HG03354 (cell line): Measurements from ENCODE around the gene TROAP.
"Not testable (repeated sequence)": the region's sequence is repeated elsewhere in the genome, so short reads cannot be mapped to it uniquely, and the experiment has no call there.

Experiments
- ATAC-seq: cut with Tn5 transposase; IDR thresholded peaks from one replicate; pipeline ENCODE4 v1.9.1; 2021; ENCODE audit warnings: mild to moderate bottlenecking; ENCODE audit not compliant: unreplicated experiment, poor library complexity, severe bottlenecking

The TROAP gene

GRCh38 chr12:49322708-49323523 is at the start of gene TROAP:
Gene TROAP, plus strand, starts transcription at chr12:49323255. Its CDS starts 354 bp downstream, at chr12:49323609.
- ATAC-seq, result peak; percentile 99

DNA sequence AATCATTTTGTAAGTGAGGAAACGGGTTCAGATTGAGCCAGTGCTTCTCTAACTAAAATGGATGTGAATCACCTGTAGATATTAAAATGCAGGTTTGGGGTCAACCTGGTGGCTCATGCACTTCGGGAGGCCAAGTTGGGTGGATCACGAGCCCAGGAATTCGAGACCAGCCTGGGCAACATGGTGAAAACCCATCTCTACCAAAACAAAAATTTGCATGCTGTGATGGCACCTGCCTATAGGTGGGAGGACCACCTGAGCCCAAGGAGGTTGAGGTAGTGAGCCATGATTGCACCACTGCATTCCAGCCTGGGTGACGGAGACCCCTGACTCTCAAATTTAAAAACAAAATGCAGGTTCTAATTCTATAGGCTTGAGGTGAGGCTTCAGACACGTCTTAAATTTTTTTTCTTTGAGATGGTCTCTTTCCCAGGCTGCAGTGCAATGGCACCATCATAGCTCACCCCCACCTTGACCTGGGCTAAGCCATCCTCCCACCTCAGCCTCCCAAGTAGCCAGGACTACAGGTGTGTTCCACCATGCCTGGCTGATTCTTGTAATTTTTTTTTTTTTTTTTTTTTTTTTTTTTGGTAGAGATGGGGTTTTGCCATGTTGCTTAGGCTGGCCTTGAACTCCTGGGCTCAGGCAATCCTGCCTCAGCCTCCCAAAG is 49.2 kb upstream of the TROAP start:
- ATAC-seq, result no peak

DNA sequence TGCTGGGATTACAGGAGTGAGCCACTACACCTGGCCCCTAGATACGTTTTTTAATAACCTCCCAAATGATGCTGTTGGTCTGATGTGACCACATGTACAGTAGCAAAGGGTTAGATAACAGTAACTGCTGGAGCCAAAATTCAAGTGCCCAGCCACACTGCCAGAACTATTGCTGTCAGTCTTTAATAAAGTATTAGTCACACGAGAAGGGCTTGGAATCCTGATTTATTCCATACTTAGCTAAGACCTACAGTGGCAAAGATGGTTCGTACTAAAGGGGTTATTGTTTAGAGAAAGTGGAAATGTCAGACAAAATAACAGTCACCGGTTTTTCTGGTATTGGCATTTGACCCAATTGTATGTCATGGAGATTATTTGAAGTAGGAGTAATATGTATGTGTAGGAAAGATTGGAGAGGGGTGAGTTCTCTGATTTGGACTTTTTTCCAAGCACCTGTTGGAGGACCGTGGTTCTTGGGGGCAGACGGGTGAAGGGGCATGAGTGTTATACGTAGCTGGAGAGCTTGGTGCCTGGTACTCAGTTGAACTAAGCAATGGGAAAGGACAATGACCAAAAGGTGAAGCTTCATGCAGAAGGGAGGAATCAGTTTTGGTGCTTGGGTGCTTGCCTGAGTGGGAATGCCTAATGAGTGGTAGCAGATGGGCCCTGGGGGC is 48.5 kb upstream of the TROAP start:
- no peak for ATAC-seq

DNA sequence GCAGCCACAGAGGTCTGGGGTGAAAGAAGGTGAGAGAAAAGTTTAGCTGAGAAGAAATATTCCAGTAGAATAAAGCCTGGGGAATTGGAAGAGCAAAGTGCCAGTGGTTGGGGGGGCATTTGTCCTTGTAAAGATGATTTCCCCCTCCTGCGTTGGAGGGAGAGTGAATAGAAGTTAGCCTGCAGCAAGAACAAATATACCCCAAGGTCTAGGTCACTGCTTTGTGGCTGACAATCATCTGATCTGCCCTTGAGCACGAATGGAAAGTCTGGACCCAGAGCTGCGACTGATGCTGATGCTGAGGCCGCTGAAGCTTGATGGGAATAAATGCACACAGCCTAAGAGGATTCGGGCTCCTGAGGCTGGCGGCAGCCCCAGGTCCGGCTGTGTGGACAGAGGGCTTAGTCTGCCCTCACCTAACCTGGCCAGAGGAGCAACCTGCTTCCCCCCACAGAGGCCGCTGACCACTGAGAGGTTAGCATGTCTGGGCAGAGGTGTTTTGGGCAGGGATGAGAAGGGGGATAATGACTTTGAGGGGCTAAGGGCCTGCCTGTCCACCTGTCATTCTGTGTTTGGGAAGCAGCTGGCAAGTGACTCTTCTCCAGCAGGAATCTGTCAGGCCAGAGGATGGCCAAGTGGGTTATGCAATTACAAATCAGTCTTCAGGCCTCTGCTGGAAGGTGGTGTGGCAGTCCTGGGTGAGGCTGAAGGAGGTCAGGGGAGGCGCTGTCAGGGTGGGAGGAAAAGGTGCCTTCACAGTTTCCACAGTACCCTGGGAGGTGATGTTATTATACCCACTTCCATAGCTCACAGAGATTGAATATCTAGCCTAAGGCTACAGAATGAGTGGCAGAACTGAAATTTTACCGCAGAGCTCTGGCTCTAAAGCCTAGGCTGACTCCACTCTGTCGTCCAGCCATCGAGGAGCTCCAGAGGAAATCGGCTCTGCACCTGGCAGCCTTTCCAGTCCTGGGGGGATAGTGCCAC is 46.5 kb upstream of the TROAP start:
- no peak for ATAC-seq

GRCh38 chr12:49277466-49277865 is 45.6 kb upstream of the TROAP start:
- no peak for ATAC-seq

- ATAC-seq, result no peak
Measured at GRCh38 chr12:49279706-49280159, 43.3 kb upstream of the TROAP start.

DNA sequence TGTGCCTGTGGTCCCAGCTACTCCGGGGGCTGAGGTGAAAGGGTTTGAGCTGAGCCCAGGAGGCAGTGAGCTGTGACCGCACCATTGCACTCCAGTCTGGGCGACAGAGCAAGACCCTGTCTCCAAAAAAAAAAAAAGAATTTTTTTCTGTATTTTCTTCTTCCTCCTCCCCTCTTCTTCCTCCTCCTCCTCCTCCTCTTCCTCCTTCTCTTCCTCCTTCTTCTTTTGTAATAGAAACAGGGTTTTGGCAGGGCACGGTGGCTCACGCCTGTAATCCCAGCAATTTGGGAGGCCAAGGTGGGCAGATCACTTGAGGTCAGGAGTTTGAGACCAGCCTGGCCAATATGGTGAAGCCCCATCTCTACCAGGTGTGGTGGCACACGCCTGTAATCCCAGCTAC is 42.5 kb upstream of the TROAP start:
- ATAC-seq, result not testable (repeated sequence)

DNA sequence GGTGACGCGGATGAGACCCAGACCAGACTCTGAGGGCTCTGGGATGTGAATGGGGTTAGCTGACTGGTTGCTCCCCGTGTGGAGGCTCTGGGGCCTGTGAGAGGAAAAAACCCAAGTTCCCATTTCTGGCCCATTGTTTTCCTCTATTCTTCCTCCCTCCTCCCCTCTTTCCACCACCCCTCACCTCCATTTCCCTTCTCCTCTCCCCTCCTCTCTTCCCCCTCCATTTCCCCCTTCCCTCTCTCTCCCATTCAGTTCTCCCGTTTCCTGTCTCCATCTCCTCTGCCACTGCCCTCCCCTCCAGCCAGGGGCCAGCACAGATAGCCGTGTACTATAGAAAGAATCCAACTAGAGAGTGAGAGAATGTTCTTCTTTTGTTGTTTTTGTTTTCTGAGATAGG is 40.8 kb upstream of the TROAP start:
- no peak for ATAC-seq

DNA sequence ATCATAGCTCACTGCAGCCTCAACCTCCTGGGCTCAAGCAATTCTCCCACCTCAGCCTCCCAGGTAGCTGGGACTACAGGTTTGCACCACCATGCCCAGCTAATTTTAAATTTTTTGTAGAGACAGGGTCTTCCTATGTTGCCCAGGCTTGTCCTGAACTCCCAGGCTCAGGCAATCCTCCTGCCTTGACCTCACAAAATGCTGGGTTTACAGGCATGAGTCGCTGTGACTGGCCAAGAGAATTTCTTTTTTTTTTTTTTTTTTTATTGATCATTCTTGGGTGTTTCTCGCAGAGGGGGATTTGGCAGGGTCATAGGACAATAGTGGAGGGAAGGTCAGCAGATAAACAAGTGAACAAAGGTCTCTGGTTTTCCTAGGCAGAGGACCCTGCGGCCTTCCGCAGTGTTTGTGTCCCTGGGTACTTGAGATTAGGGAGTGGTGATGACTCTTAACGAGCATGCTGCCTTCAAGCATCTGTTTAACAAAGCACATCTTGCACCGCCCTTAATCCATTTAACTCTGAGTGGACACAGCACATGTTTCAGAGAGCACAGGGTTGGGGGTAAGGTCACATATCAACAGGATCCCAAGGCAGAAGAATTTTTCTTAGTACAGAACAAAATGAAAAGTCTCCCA is 40.2 kb upstream of the TROAP start:
- not testable (repeated sequence) for ATAC-seq

- no peak for ATAC-seq
Measured at GRCh38 chr12:49283541-49284429, 39.3 kb upstream of the TROAP start.

DNA sequence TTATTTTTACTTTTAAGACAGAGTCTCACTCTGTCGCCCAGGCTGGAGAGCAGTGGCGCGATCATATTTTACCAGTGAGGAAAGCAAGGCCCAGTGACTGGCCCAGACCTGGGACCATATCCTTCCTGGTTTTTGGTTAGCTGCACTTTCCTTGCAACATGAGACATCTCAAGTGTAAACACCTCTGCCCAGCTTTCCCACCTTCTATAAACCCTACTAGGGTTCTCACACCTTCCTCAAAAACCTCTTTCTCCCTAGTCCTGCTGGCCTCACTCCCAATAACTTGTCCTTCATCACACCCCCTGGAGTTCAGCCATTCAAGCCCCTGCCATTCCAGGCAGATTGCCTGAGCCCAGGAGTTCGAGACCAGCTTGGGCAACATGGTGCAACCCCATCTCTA is 38.4 kb upstream of the TROAP start:
- no peak for ATAC-seq

DNA sequence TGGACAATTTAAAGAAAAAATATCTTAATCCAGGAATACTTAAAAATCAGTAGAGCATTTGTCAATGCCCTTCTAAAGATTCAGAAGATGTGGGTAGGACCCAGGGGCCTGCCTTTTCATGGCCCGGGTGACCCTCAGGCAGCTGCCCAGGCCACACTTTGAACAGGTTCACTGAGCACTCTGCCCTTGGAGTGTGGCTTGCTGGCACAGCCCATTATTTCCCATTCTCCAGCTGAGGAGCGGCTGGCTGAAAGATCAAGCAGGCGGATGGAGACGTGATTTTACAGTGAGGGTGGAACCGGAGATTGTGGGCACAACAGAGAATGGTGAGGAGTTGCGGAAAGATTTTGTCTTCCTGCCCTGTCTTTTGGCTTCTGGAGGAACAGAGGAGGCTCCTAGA is 35.2 kb upstream of the TROAP start:
- no peak for ATAC-seq

DNA sequence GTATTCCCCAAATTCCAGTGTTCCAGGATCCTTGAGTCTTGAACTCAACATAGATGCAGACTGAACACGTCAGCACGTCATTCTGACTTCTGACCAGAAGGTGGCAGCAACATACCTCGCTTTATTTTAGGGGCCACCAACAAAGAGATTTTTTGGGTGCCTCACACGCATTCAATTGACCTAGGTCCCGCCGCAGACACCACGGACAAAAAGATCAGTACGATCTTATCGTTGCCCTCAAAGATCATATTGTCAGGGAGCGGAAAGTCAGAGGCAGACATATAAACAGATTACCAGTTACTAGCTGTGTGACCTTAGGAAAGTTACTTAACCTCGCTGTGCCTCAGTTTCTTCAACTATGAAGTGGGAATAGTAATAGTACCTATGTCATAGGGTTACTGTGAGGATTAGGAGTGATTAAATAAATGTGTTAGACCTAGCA is 34.6 kb upstream of the TROAP start:
- ATAC-seq, result no peak

- ATAC-seq, result no peak
Measured at GRCh38 chr12:49288922-49289555, 34.0 kb upstream of the TROAP start.

- no peak for ATAC-seq
Measured at GRCh38 chr12:49292729-49293055, 30.4 kb upstream of the TROAP start.

GRCh38 chr12:49293056-49293956 is 29.7 kb upstream of the TROAP start:
- no peak for ATAC-seq
